GM18951 (cell line): Measurements from ENCODE around the gene TRAF3.

Experiments
- POLR2A ChIP-seq: IDR thresholded peaks from 4 replicates; pipeline ENCODE4 v1.6.1; 2011; ENCODE audit warnings: mild to moderate bottlenecking; ENCODE audit not compliant: insufficient read length, insufficient read depth; ENCODE audit errors: extremely low read depth
- in situ Hi-C: fragments of 300-500 bp; cut with MboI; formaldehyde crosslinking; loops from one replicate; pipeline ENCODE4 v1.12.0; 2022; ENCODE audit warnings: low sequenced_read_pairs, mixed read lengths, inconsistent platforms; ENCODE audit not compliant: unreplicated experiment

Gene TRAF3

GRCh38 chr14:102941419-102942011 lies 164.3 kb downstream of the TRAF3 start:
- TF ChIP-seq POLR2A, result no peak
- in situ Hi-C loops, result no loop called here

DNA sequence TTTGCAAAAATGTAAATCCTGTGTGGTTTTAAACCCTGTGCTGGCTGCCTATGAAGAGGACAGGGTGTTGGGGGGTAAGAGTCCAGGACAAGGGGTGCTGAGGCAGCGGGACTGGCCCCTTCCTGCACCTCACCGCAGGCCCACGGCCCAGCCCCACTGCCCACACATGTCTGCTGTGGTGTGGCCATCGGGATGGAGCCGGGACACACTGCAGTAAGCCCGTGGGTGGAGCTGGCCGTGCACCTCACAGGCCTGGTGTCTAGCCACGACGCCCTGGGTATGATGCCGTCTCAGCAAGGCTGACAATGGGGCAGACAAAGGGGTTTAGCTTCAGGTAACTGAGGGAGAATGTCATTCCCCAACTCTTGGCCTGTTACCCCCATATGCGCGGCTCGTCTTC lies 164.8 kb downstream of the TRAF3 start:
- no peak for TF ChIP-seq POLR2A
- in situ Hi-C loops, result no loop called here

DNA sequence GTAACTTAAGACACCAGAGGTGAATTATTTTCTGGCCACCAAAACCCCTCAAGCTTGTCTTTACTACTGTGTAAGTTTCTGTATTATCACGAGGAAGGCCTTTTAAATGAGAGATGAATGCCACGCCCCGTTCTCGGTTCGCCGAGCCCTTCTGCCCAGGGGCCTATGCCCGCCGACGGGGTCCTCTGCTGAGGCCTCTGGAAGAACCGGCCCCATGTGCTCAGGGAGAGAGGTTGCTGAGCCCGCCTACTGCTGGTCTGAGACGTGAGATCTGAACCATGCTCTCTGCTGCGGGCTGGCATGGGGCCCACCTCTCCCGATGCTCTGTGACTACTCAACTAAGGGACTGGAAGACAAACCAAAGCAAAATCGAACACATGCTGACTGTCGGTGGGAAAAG lies 166.2 kb downstream of the TRAF3 start:
- in situ Hi-C loops, result no loop called here
- TF ChIP-seq POLR2A, result no peak

DNA sequence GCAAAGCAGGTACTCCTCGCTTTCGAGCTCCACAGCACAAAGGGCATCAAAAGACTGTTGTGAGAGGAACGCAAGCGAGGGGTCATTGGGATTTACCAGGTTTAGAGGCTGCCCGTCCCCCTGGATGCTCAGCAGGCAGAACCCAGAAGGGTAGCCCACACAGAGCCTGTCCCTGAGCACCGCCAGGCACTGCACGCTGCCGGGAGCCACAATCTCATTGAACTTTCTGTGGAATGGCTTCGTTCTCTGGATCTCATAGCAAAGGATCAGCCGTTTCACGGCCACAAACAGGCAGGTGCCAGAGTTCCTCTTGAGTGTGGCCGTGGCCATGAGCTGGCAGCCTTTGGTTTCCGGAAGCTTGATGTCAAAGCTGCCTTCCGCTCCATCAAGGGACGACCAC lies 166.7 kb downstream of the TRAF3 start:
- TF ChIP-seq POLR2A, result no peak

DNA sequence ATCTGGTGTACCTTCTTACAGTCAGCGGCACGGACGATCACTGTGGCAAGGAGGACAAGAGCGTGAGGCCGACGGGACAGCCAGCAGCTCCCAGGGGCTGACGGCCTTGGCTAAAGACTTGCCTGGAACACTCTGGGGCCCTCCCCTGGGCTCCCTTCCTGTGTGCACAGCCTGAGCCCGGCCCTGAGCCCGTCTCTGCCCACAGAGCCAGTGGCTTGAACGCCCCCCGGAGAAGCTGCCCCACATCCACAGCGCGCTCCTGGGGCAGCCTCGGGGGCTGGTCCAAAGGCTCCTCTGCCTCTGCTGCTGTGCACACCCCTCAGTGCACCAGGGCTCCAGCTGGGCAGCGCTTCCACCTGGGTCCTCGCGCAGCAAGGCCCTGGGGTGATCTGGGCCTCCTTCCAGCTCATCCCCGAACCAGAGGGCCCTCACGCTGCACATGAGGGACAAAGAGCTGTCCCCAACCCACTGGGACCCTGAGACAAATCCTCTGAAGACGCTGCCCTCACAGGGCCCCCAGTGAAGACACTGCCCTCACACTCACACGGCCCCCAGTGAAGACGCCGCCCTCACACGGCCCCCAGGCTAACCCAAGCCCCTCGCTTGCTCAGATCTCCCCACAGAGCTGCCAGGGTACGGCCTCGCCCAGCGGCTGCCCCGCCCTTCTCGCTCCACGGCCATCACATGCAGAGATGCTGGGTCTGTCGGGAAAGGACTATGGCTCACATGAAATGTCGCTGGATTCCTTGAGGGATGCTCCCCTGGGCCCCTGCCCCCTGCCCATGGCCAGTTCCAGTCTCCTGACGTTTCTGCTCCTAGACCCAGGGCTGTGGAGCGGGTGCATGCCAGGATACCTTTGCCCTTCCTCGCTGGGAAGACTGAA lies 167.4 kb downstream of the TRAF3 start:
- in situ Hi-C loops, result no loop called here
- TF ChIP-seq POLR2A, result no peak

More for the DNA sequence above, 166.7 kb downstream of the TRAF3 start:
- in situ Hi-C loops, result no loop called here

- in situ Hi-C loops, result no loop called here
- no peak for TF ChIP-seq POLR2A
Observed at GRCh38 chr14:102945346-102946130, 168.3 kb downstream of the TRAF3 start.

DNA sequence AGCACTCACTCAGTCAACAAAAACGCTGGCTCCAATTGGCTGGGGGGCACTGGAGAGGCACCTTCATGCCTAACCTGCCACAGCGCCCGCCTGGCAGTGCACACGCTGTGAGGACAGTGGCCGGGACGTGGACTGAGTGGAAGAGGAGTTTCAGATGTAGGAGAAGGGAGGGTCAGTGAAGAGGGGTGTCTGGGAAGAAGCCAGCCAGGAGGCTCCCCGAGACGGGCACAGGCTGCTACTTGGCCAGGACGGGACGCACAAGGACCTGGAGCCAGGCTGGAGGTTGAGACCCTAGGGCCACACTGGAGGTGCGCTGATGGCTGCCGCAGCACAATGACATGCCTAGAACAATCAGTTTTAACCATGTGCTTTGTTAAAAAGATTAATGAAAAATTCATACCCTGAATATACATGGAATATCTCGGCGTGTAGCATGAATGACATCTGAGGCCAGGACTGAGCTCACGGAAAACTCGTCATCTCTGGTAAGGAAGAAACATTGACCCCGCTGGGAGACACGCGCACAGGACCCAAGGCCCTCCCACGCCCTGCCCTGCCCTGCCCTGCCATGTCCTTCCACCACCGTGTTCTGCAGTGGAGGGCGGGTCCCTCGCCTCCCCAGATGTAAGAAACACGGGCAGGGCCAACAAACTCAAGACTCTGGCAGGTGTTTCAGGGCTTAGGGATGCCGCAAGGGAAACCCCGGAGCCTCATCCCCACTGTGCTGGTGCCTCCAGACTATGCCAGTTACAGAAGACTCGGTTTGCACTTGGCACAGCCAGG lies 170.3 kb downstream of the TRAF3 start:
- in situ Hi-C loops, result no loop called here

GRCh38 chr14:102948698-102949061 lies 171.4 kb downstream of the TRAF3 start:
- in situ Hi-C loops, result no loop called here
- TF ChIP-seq POLR2A, result no peak

More for the DNA sequence above, 170.3 kb downstream of the TRAF3 start:
- TF ChIP-seq POLR2A, result no peak

DNA sequence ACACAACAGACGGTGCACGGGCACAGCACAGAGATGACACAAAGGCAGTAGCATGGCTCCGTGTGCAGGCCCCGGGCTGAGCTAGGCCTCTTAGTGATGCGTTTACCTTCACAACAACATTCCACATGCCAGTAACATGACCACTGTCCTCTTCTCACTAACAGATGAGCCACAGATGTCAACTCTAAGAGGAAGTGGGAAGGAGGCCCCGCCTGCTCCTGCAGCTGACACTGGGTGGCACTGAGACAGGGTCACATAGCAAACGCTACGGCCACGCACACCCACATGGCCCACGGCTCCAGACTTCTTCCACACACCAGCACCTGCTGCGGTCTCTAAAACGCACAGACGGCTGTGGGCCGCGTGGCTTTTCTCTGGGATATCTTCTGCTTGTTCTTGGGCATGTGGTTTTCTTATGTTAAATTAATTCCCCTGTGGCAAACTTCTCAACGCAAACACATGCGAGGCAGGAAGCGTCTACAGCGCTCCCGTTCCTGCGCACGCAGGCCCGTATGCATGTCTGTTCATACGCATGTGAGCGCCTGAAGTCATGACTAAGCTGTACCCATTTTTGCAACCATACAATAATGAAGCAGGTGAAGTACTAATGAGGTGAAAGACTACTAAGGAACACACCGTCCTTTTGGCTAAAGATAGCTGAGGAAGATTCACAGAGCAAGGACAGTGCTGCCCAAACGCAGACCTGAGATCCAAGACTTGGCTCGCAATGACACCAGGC lies 172.0 kb downstream of the TRAF3 start:
- no peak for TF ChIP-seq POLR2A
- in situ Hi-C loops, result no loop called here

DNA sequence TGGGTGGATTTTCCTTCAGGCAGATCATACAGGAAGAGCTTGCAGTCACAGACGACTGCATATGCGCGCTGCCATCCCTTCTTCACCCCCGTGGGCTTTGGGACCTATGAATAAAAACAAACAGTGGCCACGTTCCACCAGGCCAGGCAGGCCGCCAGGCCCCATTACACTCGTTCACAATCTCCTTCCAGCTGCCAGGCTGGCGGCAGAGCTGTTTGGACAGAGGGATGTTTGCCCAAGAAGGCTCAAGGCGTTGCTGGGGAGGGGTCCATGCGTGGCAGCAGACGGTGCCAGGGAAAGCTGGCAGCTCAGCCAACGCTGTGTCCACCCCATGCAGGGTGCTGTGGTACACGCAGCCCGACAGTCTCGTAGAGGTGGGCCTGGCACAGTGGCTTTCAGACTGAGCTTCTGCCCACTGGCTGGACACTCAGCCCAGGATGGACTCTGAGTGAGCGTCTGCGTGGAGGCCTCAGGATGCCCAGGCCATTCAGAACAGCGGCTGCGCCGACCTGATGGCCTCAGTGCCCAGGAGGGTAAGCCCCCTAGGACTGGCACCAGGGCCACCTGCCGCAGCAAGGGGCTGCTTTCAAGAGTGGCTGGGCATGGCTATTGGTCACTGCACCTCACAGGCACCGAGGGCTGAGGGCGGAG lies 172.7 kb downstream of the TRAF3 start:
- no peak for TF ChIP-seq POLR2A
- in situ Hi-C loops, result no loop called here

GRCh38 chr14:102951034-102951433 lies 173.8 kb downstream of the TRAF3 start:
- in situ Hi-C loops, result no loop called here
- TF ChIP-seq POLR2A, result no peak

DNA sequence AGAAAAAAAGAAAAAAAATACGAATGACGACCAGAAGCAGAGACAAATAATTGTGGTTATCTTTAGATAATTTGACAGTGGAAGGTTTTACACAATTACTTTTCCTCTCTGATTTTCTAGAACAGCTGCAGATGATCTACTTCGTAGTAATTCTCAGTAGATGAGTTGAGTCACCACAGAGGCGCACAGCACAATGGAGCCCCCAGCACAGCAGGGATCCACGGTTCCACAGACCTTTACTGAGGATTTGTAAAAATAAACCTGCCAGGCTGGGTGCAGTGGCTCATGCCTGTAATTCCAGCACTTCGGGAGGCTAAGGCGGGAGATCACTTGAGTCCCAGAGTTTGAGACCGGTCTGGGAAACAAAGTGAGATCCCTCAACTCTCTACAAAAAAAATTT lies 174.6 kb downstream of the TRAF3 start:
- in situ Hi-C loops, result no loop called here
- TF ChIP-seq POLR2A, result no peak
